ENCODE measurements around the gene C1orf94. TPM values are rescaled to one million over a fixed set of nuclear protein-coding genes. Genes with fewer than 3 reads are reported as not detected.

Gene C1orf94
- polyA plus RNA-seq, 1 donor (not counting 4 experiments of a cell fraction or from before 2014, with no cell fraction given) = 0.05 TPM

DNA sequence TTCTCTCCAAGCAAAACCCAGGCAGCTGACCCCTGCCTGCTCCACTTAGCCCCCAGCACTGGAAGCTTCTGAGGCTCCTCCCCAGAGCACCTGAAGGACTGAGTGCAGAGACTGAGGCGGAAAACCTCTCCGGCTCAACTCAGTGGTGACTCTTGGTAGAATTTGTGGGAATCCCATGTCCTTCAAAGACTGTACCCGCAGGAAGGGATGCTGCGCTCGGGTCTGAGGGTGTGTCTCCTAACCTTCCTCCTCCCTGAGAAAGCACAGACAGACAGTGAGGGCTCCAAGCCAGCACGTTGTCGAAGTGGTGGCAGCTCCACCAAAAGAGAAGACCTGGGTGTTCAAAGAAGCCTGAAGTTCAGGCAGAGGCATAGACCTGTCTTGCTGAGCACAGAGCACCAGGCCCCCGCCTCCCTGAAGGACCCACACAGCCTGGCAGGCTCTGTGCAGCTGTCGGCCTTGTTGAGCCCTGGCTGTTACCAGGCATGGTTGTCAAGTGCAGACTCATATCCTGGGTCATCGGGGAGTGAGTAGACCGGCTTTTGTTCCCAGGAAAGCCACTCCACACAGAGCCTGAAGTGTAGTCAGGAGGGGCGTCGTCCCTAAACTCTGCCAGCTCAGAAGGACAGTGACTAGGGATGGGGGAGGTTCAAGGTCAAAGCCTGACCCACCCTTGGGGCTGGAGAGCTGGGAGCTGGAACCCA lies 48.4 kb upstream of the C1orf94 start:
- Histone ChIP-seq H3K4me3 (ENCODE audit: control insufficient read depth in 2 of 3, extremely low read depth in 1 of 3, insufficient read depth in 2 of 3, low read depth in 1 of 3, low read length in 3 of 3) (no peak overlapping the region), H3K9me1 (ENCODE audit: control insufficient read depth, extremely low read depth, insufficient read depth, low read length) (no peaks in the 10 kb centered on the region), H3K4me2 (ENCODE audit: control insufficient read depth, extremely low read depth, insufficient read depth, low read depth, low read length) (no peak overlapping the region), H3K79me2 (ENCODE audit: control insufficient read depth, insufficient read depth, low read length) (no peaks in the 10 kb centered on the region), H2AFZ (ENCODE audit: control insufficient read depth, low read length) (no peak overlapping the region), H4K20me1 (ENCODE audit: control insufficient read depth, extremely low read depth, insufficient read depth, low read length) (no peaks in the 10 kb centered on the region), H3K27ac (ENCODE audit: control insufficient read depth, insufficient read depth, low read length) (no peak overlapping the region), H3K27me3 (ENCODE audit: control insufficient read depth, extremely low read depth, insufficient read depth, low read length) (no peaks in the 10 kb centered on the region), H3K4me1 (ENCODE audit: control insufficient read depth, extremely low read depth, insufficient read depth, low read length) (peaks cover 15% of the 10 kb centered on the region), H3K36me3 (ENCODE audit: control insufficient read depth in 2 of 2, extremely low read depth in 1 of 2, insufficient read depth in 2 of 2, low read length in 2 of 2) (no peaks in the 10 kb centered on the region), H3K9ac (ENCODE audit: control insufficient read depth, extremely low read depth, insufficient read depth, low read length) (no peak overlapping the region), H3K9me3 (ENCODE audit: control insufficient read depth, low read depth, low read length) (no peaks in the 10 kb centered on the region)
- no peak for DNase-seq (ENCODE audit: low read depth, low spot score)
- no peak for FAIRE-seq
- TF ChIP-seq EZH2 (IDR thresholded peaks at IDR 0.05; ENCODE audit: low read length) = no peak
- TF ChIP-seq, protein P1, sequence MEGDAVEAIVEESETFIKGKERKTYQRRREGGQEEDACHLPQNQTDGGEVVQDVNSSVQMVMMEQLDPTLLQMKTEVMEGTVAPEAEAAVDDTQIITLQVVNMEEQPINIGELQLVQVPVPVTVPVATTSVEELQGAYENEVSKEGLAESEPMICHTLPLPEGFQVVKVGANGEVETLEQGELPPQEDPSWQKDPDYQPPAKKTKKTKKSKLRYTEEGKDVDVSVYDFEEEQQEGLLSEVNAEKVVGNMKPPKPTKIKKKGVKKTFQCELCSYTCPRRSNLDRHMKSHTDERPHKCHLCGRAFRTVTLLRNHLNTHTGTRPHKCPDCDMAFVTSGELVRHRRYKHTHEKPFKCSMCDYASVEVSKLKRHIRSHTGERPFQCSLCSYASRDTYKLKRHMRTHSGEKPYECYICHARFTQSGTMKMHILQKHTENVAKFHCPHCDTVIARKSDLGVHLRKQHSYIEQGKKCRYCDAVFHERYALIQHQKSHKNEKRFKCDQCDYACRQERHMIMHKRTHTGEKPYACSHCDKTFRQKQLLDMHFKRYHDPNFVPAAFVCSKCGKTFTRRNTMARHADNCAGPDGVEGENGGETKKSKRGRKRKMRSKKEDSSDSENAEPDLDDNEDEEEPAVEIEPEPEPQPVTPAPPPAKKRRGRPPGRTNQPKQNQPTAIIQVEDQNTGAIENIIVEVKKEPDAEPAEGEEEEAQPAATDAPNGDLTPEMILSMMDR (optimal IDR thresholded peaks at IDR 0.05 in 1 of 3, IDR thresholded peaks at IDR 0.05 in 1 of 3, conservative IDR thresholded peaks at IDR 0.05 in 1 of 3; ENCODE audit: extremely low read depth in 1 of 3, insufficient read depth in 2 of 3, low read length in 3 of 3) = no peak
- dilution Hi-C loops (cut with MboI; ENCODE audit: extremely low pct_ligation_motif_present, low sequenced_read_pairs) = no loop called here

DNA sequence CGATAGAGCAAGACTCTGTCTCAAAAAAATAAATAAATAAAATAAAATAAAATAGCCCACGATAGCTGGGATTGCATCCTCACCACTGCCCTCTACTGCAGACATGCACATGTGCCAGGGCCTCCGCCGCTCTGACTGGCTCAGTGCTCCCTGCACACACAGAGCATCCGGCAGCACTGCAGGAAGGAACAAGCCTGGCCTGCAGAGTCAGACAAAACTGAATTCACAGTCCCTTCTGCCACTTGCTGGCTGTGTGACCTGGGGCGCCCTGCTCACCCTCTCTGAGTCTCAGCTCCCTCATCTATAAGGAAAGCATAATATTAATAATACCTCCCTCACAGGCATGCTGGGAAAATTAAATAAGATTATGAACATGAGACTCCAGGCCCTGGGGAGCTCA lies 47.1 kb upstream of the C1orf94 start:
- Histone ChIP-seq H3K4me2 (ENCODE audit: control insufficient read depth, extremely low read depth, insufficient read depth, low read depth, low read length) (no peak overlapping the region), H3K36me3 (ENCODE audit: control insufficient read depth in 2 of 2, extremely low read depth in 1 of 2, insufficient read depth in 2 of 2, low read length in 2 of 2) (no peaks in the 10 kb centered on the region), H4K20me1 (ENCODE audit: control insufficient read depth, extremely low read depth, insufficient read depth, low read length) (no peaks in the 10 kb centered on the region), H2AFZ (ENCODE audit: control insufficient read depth, low read length) (no peak overlapping the region), H3K4me1 (ENCODE audit: control insufficient read depth, extremely low read depth, insufficient read depth, low read length) (peaks cover 15% of the 10 kb centered on the region), H3K4me3 (ENCODE audit: control insufficient read depth in 2 of 3, extremely low read depth in 1 of 3, insufficient read depth in 2 of 3, low read depth in 1 of 3, low read length in 3 of 3) (no peak overlapping the region), H3K79me2 (ENCODE audit: control insufficient read depth, insufficient read depth, low read length) (no peaks in the 10 kb centered on the region), H3K9ac (ENCODE audit: control insufficient read depth, extremely low read depth, insufficient read depth, low read length) (no peak overlapping the region), H3K27me3 (ENCODE audit: control insufficient read depth, extremely low read depth, insufficient read depth, low read length) (no peaks in the 10 kb centered on the region), H3K27ac (ENCODE audit: control insufficient read depth, insufficient read depth, low read length) (no peak overlapping the region), H3K9me1 (ENCODE audit: control insufficient read depth, extremely low read depth, insufficient read depth, low read length) (no peaks in the 10 kb centered on the region), H3K9me3 (ENCODE audit: control insufficient read depth, low read depth, low read length) (no peaks in the 10 kb centered on the region)
- DNase-seq (ENCODE audit: low read depth, low spot score) (no peak), FAIRE-seq (no peak)
- TF ChIP-seq, protein P1 (optimal IDR thresholded peaks at IDR 0.05 in 1 of 3, IDR thresholded peaks at IDR 0.05 in 1 of 3, conservative IDR thresholded peaks at IDR 0.05 in 1 of 3; ENCODE audit: extremely low read depth in 1 of 3, insufficient read depth in 2 of 3, low read length in 3 of 3) = peak in 1 of 3 experiments; percentile 9
- no peak for TF ChIP-seq EZH2 (IDR thresholded peaks at IDR 0.05; ENCODE audit: low read length)
- dilution Hi-C loops (cut with MboI; ENCODE audit: extremely low pct_ligation_motif_present, low sequenced_read_pairs) = no loop called here

Data from keratinocyte (primary cell).